ENCODE data around the gene DEFB132.

Gene DEFB132

GRCh38 chr20:275791-276190 lies 18.3 kb downstream of the DEFB132 start:
- no peaks in the 10 kb centered on the region for H3K27me3 Mint-ChIP-seq
- ATAC-seq (ENCODE audit: low read depth) = no peak
- no peaks in the 10 kb centered on the region for H3K9me3 Mint-ChIP-seq
- no peak overlapping the region for H3K27ac Mint-ChIP-seq
- peaks cover 8% of the 10 kb centered on the region for H3K36me3 Mint-ChIP-seq
- DNase-seq (ENCODE audit: low spot score in 2 of 2) = no peak
- no peaks in the 10 kb centered on the region for H3K4me1 Mint-ChIP-seq
- H3K4me3 Mint-ChIP-seq = no peak overlapping the region

- DNase-seq (ENCODE audit: low spot score in 2 of 2) (no peak), ATAC-seq (ENCODE audit: low read depth) (no peak)
- Mint-ChIP-seq H3K4me3 (no peak overlapping the region), H3K27me3 (no peaks in the 10 kb centered on the region), H3K36me3 (peaks cover 10% of the 10 kb centered on the region), H3K27ac (no peak overlapping the region), H3K4me1 (no peaks in the 10 kb centered on the region), H3K9me3 (no peaks in the 10 kb centered on the region)
These were observed 19.3 kb downstream of the DEFB132 start for GRCh38 chr20:276620-277495.

- no peaks in the 10 kb centered on the region for H3K9me3 Mint-ChIP-seq
- ATAC-seq (ENCODE audit: low read depth) (no peak), DNase-seq (ENCODE audit: low spot score in 2 of 2) (no peak)
- H3K27ac Mint-ChIP-seq = no peak overlapping the region
- H3K36me3 Mint-ChIP-seq = peaks cover 11% of the 10 kb centered on the region
- no peak overlapping the region for H3K4me3 Mint-ChIP-seq
- no peaks in the 10 kb centered on the region for H3K4me1 Mint-ChIP-seq
- no peaks in the 10 kb centered on the region for H3K27me3 Mint-ChIP-seq
These were observed 19.9 kb downstream of the DEFB132 start for GRCh38 chr20:277496-277781.

- no peaks in the 10 kb centered on the region for H3K4me1 Mint-ChIP-seq
- H3K36me3 Mint-ChIP-seq = peaks cover 11% of the 10 kb centered on the region
- H3K27me3 Mint-ChIP-seq = no peaks in the 10 kb centered on the region
- no peak overlapping the region for H3K4me3 Mint-ChIP-seq
- DNase-seq (ENCODE audit: low spot score in 2 of 2) (no peak), ATAC-seq (ENCODE audit: low read depth) (no peak)
- H3K9me3 Mint-ChIP-seq = no peaks in the 10 kb centered on the region
- no peak overlapping the region for H3K27ac Mint-ChIP-seq
These were observed 20.7 kb downstream of the DEFB132 start for GRCh38 chr20:278181-278580.

GRCh38 chr20:278607-279571 lies 21.4 kb downstream of the DEFB132 start:
- no peaks in the 10 kb centered on the region for H3K4me1 Mint-ChIP-seq
- no peak for DNase-seq (ENCODE audit: low spot score in 2 of 2)
- no peak overlapping the region for H3K27ac Mint-ChIP-seq
- H3K9me3 Mint-ChIP-seq = no peaks in the 10 kb centered on the region
- H3K4me3 Mint-ChIP-seq = peak overlapping the region; percentile 68
- ATAC-seq (ENCODE audit: low read depth) = peak; percentile 44
- H3K27me3 Mint-ChIP-seq = no peaks in the 10 kb centered on the region
- H3K36me3 Mint-ChIP-seq = peaks cover 11% of the 10 kb centered on the region

GRCh38 chr20:284172-284571 lies 26.6 kb downstream of the DEFB132 start:
- no peak overlapping the region for H3K27ac Mint-ChIP-seq
- no peak for DNase-seq (ENCODE audit: low spot score in 2 of 2)
- no peaks in the 10 kb centered on the region for H3K4me1 Mint-ChIP-seq
- H3K9me3 Mint-ChIP-seq = no peaks in the 10 kb centered on the region
- no peaks in the 10 kb centered on the region for H3K27me3 Mint-ChIP-seq
- H3K4me3 Mint-ChIP-seq = no peak overlapping the region
- ATAC-seq (ENCODE audit: low read depth) = no peak
- H3K36me3 Mint-ChIP-seq = peaks cover 3% of the 10 kb centered on the region

- peaks cover 2% of the 10 kb centered on the region for H3K36me3 Mint-ChIP-seq
- peaks cover 4% of the 10 kb centered on the region for H3K4me1 Mint-ChIP-seq
- H3K27me3 Mint-ChIP-seq = no peaks in the 10 kb centered on the region
- H3K9me3 Mint-ChIP-seq = no peaks in the 10 kb centered on the region
- no peak overlapping the region for H3K27ac Mint-ChIP-seq
- ATAC-seq (ENCODE audit: low read depth) = no peak
- DNase-seq (ENCODE audit: low spot score in 2 of 2) = no peak
- H3K4me3 Mint-ChIP-seq = no peak overlapping the region
These were observed 29.0 kb downstream of the DEFB132 start for GRCh38 chr20:286508-286907.

- H3K27ac Mint-ChIP-seq = no peak overlapping the region
- H3K4me3 Mint-ChIP-seq = no peak overlapping the region
- H3K27me3 Mint-ChIP-seq = no peaks in the 10 kb centered on the region
These were observed 31.6 kb downstream of the DEFB132 start for GRCh38 chr20:288956-289692.

GRCh38 chr20:289693-290083 lies 32.2 kb downstream of the DEFB132 start:
- no peak overlapping the region for H3K27ac Mint-ChIP-seq
- no peaks in the 10 kb centered on the region for H3K36me3 Mint-ChIP-seq
- no peak overlapping the region for H3K4me3 Mint-ChIP-seq
- H3K27me3 Mint-ChIP-seq = no peaks in the 10 kb centered on the region
- peaks cover 6% of the 10 kb centered on the region for H3K4me1 Mint-ChIP-seq
- DNase-seq (ENCODE audit: low spot score in 2 of 2) = no peak
- no peak for ATAC-seq (ENCODE audit: low read depth)
- no peaks in the 10 kb centered on the region for H3K9me3 Mint-ChIP-seq

More at GRCh38 chr20:288956-289692, 31.6 kb downstream of the DEFB132 start:
- ATAC-seq (ENCODE audit: low read depth) (no peak), DNase-seq (ENCODE audit: low spot score in 2 of 2) (no peak)
- H3K9me3 Mint-ChIP-seq = no peaks in the 10 kb centered on the region
- H3K4me1 Mint-ChIP-seq = peaks cover 6% of the 10 kb centered on the region
- no peaks in the 10 kb centered on the region for H3K36me3 Mint-ChIP-seq

- Mint-ChIP-seq H3K4me1 (peaks cover 6% of the 10 kb centered on the region), H3K9me3 (no peaks in the 10 kb centered on the region), H3K27ac (no peak within 1 kb of the TSS), H3K4me3 (no peak within 1 kb of the TSS), H3K27me3 (no peaks in the 10 kb centered on the region), H3K36me3 (no peaks in the 10 kb centered on the region)
- DNase-seq (ENCODE audit: low spot score in 2 of 2) = peak; percentile 73 to 78
- peak; percentile 91 for ATAC-seq (ENCODE audit: low read depth)
These were observed 32.7 kb downstream of the DEFB132 start, which contains the start of gene C20orf96 for GRCh38 chr20:290084-290831. TSS of gene C20orf96 (minus strand) at chr20:290750. CDS start at chr20:290610, 140 bp downstream.

GRCh38 chr20:294602-295001 lies 37.1 kb downstream of the DEFB132 start:
- no peak overlapping the region for H3K4me3 Mint-ChIP-seq
- H3K4me1 Mint-ChIP-seq = peaks cover 23% of the 10 kb centered on the region
- H3K27ac Mint-ChIP-seq = no peak overlapping the region
- H3K27me3 Mint-ChIP-seq = no peaks in the 10 kb centered on the region
- DNase-seq (ENCODE audit: low spot score in 2 of 2) (no peak), ATAC-seq (ENCODE audit: low read depth) (no peak)
- peaks cover 5% of the 10 kb centered on the region for H3K36me3 Mint-ChIP-seq
- H3K9me3 Mint-ChIP-seq = no peaks in the 10 kb centered on the region

GRCh38 chr20:295804-296203 lies 38.3 kb downstream of the DEFB132 start:
- Mint-ChIP-seq H3K4me1 (peaks cover 25% of the 10 kb centered on the region), H3K4me3 (peak overlapping the region; percentile 58), H3K27me3 (no peaks in the 10 kb centered on the region), H3K27ac (peak overlapping the region; percentile 15), H3K9me3 (no peaks in the 10 kb centered on the region), H3K36me3 (peaks cover 8% of the 10 kb centered on the region)
- ATAC-seq (ENCODE audit: low read depth) (no peak), DNase-seq (ENCODE audit: low spot score in 2 of 2) (no peak)

All from memory B cell (primary cell).